ENCODE measurements around the gene LAMTOR5.
"Not testable (repeated sequence)": the region's sequence is repeated elsewhere in the genome, so short reads cannot be mapped to it uniquely, and the experiment has no call there.

The LAMTOR5 gene

GRCh38 chr1:110407260-110408210, at the start of gene LAMTOR5:
LAMTOR5 (minus strand) TSS chr1:110407694; CDS start chr1:110407620, 74 bp downstream.
- peak; percentile 89 for DNase-seq (ENCODE audit: low spot score)

- DNase-seq (ENCODE audit: low spot score) = no peak
Observed at GRCh38 chr1:110457206-110457605, 49.7 kb upstream of the LAMTOR5 start.

GRCh38 chr1:110455151-110455550, 47.7 kb upstream of the LAMTOR5 start:
- DNase-seq (ENCODE audit: low spot score) = no peak

GRCh38 chr1:110454328-110454727, 46.8 kb upstream of the LAMTOR5 start:
- DNase-seq (ENCODE audit: low spot score) = no peak

- DNase-seq (ENCODE audit: low spot score) = no peak
Observed at GRCh38 chr1:110453829-110454228, 46.3 kb upstream of the LAMTOR5 start.

GRCh38 chr1:110452330-110452729, 44.8 kb upstream of the LAMTOR5 start:
- no peak for DNase-seq (ENCODE audit: low spot score)

- no peak for DNase-seq (ENCODE audit: low spot score)
Observed at GRCh38 chr1:110450929-110451328, 43.4 kb upstream of the LAMTOR5 start, which contains the start of gene PROK1. PROK1 (plus strand) TSS chr1:110451149; CDS start chr1:110451217, 68 bp downstream.

GRCh38 chr1:110449661-110450651, 42.5 kb upstream of the LAMTOR5 start:
- DNase-seq (ENCODE audit: low spot score) = no peak

GRCh38 chr1:110444561-110444960, 37.1 kb upstream of the LAMTOR5 start:
- DNase-seq (ENCODE audit: low spot score) = no peak

GRCh38 chr1:110443451-110443850, 36.0 kb upstream of the LAMTOR5 start:
- DNase-seq (ENCODE audit: low spot score) = no peak

GRCh38 chr1:110441888-110442287, 34.4 kb upstream of the LAMTOR5 start:
- DNase-seq (ENCODE audit: low spot score) = no peak

GRCh38 chr1:110440877-110441276, 33.4 kb upstream of the LAMTOR5 start:
- DNase-seq (ENCODE audit: low spot score) = no peak

GRCh38 chr1:110439873-110440272, 32.4 kb upstream of the LAMTOR5 start:
- DNase-seq (ENCODE audit: low spot score) = not testable (repeated sequence)

GRCh38 chr1:110438893-110439292, 31.4 kb upstream of the LAMTOR5 start:
- DNase-seq (ENCODE audit: low spot score) = no peak

- DNase-seq (ENCODE audit: low spot score) = not testable (repeated sequence)
Observed at GRCh38 chr1:110437645-110438299, 30.3 kb upstream of the LAMTOR5 start.

- DNase-seq (ENCODE audit: low spot score) = no peak
Observed at GRCh38 chr1:110436635-110437034, 29.1 kb upstream of the LAMTOR5 start.

GRCh38 chr1:110434946-110435345, 27.5 kb upstream of the LAMTOR5 start:
- no peak for DNase-seq (ENCODE audit: low spot score)

GRCh38 chr1:110433803-110434202, 26.3 kb upstream of the LAMTOR5 start:
- DNase-seq (ENCODE audit: low spot score) = peak; percentile 28

- DNase-seq (ENCODE audit: low spot score) = no peak
Observed at GRCh38 chr1:110433213-110433612, 25.7 kb upstream of the LAMTOR5 start.

- DNase-seq (ENCODE audit: low spot score) = no peak
Observed at GRCh38 chr1:110430901-110431300, 23.4 kb upstream of the LAMTOR5 start.

GRCh38 chr1:110430366-110430765, 22.9 kb upstream of the LAMTOR5 start:
- DNase-seq (ENCODE audit: low spot score) = no peak

GRCh38 chr1:110428946-110429345, 21.5 kb upstream of the LAMTOR5 start:
- DNase-seq (ENCODE audit: low spot score) = no peak
